GM21737 (cell line): ENCODE data around the gene KLHL21.

Source experiments
- ATAC-seq: cut with Tn5 transposase; IDR thresholded peaks from one replicate; pipeline ENCODE4 v1.9.1; 2021; ENCODE audit warnings: mild to moderate bottlenecking, moderate library complexity; ENCODE audit not compliant: unreplicated experiment

KLHL21 gene

DNA sequence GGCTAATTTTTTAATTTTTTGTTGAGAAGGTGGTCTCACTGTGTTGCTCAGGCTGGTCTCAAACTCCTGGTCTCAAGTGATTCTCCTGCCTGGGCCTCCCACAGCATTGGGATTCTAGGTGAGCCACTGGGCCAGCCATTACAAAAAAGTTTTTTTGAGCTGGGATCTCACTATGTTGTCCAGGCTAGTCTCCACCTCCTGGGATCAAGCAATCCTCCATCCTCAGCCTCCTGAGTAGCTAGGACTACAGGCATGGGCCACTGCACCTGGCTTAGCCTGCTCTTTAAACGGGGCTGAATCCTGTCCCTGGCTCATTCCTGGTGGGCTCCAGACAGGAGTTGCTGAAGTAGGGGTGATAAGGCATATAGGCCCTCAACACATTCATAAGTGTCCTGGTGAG, 45.1 kb downstream of the KLHL21 start:
- no peak for ATAC-seq

DNA sequence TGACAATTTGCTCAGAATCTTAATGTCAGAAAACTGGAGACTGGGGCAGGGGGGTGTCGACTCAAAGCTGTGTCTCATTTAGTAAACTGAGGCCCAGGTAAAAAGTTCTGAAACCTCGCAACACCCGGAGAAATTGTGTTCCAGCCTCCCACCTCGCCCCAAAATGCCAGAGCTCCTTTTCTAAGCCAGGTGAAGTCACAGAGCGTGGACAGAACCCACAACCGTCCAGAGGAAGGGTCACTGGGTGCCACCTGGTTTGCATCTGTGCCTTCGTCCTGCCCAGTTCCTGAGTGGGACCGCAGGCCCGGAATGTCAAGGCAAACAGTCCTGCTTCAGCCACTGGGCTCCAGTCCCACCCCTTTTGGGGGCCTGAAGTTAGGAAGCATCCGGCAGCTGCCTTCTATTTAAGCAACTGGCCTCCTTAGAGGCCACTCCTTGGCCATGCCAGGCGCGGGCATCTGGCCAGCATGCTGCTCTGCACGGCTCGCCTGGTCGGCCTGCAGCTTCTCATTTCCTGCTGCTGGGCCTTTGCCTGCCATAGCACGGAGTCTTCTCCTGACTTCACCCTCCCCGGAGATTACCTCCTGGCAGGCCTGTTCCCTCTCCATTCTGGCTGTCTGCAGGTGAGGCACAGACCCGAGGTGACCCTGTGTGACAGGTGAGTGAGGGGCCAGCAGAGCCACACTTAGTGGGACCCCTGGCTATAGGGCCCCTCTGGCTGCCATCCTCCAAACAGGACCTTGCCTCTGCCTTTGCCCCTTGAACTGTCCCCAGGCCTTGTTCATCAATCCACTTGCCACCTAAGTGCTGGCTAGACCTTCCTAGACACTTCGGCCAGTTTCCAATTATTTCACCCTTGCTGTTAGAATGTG, 47.5 kb downstream of the KLHL21 start, which contains the start of gene TAS1R1:
Gene TAS1R1 (plus strand): TSS at position 401 of the 872 bp plus-strand sequence. CDS start 67 bp downstream, at position 468.
- ATAC-seq = no peak

DNA sequence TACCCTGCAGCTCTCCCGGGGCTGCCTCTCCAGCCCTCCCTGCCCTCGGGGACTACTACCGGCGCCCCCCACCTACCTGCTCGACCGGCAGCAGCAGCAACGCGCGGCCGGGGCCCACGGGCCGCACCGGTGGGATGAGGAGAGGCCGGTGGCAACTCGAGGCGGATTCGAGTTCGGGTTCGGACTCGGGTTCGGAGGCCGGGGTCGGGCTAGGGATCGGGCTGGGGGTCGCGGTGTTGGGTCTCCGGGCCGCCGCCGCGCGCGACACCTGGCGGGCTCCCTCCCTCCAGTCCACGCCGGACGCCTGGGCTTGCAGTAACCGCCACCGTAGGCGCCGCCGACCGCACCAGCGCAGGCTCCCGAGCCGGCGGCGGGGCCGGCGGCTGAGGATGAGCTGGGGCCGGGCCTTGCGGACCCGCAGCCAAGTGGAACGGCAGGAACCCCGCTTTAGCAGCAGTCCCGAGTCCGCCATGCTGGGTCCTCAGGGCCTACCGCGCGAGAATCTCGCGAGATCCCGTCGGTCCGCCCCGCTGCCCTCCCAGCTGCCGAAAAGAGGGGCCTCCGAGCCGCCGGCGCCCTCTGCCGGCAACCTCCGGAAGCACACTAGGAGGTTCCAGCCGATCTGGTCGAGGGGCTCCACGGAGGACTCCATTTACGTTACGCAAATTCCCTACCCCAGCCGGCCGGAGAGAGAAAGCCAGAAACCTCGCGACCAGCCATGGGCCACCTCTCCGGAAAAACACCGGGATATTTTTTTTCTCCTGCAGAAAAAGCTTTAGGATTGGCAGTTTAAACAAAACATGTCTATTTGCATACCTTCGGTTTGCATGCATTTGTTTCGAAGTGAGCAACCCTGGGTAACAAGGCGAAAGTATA, 48.4 kb downstream of the KLHL21 start, which contains the start of gene NOL9:
Gene NOL9 (minus strand): TSS at position 483 of the 876 bp plus-strand sequence. CDS start 11 bp downstream, at position 472.
- ATAC-seq = peak; percentile 87

DNA sequence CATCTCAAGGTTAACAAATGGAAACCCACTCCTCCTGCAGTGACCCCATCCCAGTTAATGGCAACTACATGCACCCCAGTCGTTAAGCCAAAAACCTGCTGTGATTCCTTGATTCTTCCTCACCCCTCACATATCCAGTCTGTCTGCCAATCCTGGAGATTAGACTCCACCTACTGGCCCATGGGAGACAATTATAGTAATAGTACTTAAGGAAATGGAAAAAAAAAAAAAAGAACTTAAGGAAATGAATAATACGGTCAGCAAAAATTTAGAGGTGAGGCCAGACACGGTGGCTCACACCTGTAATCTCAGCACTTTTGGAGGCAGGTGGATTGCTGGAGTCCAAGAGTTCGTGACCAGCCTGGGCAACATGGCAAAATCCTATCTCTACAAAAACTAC, 55.4 kb downstream of the KLHL21 start:
- ATAC-seq = no peak

DNA sequence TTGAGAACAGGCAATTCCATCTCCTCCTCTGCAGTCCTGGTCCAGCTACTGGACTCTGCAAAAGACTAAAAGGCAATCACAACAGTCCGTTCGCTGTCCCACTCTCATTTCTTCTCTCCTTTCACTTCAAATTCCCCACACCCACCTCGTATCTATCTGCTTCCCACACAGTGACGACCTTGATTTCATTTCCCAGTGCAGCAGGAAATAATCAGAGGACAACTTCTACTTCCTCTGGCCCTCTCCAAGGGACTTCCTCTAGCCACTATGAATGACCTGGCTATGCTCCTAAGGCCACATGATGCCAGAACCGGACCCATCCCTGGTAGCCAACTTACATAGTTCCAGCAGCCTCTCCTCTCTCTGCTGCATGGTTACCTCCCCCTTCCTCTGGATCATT, 56.3 kb downstream of the KLHL21 start:
- ATAC-seq = no peak

DNA sequence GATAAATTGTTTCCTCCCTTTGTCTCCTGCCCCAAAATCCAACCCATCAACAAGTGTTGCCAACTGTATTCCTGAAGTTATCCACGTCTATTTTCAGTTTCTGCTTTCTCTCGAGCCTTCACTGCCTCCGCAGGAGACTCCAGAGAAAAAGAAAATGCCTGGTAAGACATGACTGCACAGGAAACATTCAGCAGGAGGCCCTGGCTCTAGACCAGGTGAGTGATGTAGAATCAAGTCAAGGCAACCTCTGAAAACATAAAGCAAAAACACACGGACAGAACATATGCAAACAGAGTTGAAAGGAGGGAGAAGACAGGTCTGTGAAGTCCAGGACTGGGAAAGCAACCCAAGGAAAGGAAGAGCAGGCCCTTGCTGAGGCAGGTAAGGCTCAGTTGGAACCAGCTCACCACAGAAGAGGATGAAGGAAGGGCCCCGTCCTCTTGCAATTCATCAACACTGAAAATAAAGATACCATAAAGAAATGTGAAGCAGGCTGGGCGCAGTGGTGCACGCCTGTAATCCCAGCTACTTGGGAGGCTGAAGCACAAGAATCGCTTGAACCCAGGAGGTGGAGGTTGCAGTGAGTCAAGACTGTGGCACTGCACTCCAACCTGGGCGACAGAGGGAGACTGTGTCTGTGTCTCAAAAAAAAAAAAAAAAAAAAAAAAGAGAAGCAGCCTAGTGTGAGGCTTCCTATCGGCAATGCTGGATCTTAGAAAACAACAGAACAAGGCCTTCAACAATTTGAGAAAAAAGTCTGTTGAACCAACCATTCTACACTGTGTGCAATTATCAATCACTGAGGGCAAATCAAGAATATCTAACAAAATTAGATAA, 57.2 kb downstream of the KLHL21 start:
- ATAC-seq = no peak

DNA sequence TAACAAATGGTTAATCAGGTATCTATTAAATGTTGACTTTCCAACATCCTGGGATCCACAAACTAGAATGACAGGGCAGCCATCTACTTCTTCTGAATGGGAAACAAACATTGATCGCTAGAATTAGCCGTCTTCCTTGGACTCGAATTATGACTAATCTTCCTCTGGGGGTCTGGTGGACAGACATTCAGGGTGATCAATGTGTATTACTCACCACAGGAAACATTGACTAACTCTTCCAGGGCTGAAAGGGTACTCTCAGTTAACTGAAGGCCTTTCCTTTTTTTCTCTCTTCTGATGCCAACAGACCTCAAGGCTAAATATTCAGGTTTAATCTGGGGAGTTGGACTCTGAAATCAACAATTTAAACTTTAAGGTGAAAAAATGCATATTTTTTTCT, 57.8 kb downstream of the KLHL21 start:
- no peak for ATAC-seq
